IPS-18a (cell line): ENCODE measurements around the gene PLXNA2.

ENCODE experiments used
- H3K27ac ChIP-seq: one replicate; pipeline ENCODE4 v1.5.1; 2013; ENCODE audit warnings: low read length
- H3K27me3 ChIP-seq: one replicate; pipeline ENCODE4 v1.6.1; 2013; ENCODE audit warnings: mild to moderate bottlenecking, low read length; ENCODE audit not compliant: control insufficient read depth, insufficient read depth
- H3K36me3 ChIP-seq: one replicate; pipeline ENCODE4 v1.6.1; 2013; ENCODE audit warnings: low read depth, low read length; ENCODE audit not compliant: control insufficient read depth
- H3K4me1 ChIP-seq: one replicate; pipeline ENCODE4 v1.6.1; 2013; ENCODE audit warnings: low read depth, low read length; ENCODE audit not compliant: control insufficient read depth
- H3K4me3 ChIP-seq: one replicate; pipeline ENCODE4 v1.5.1; 2013; ENCODE audit warnings: low read length
- H3K9ac ChIP-seq: one replicate; pipeline ENCODE4 v1.6.1; 2013; ENCODE audit warnings: mild to moderate bottlenecking, low read length, moderate library complexity
- H3K9me3 ChIP-seq: one replicate; pipeline ENCODE4 v1.6.1; 2013; ENCODE audit warnings: low read depth, low read length; ENCODE audit not compliant: control insufficient read depth

The PLXNA2 gene

DNA sequence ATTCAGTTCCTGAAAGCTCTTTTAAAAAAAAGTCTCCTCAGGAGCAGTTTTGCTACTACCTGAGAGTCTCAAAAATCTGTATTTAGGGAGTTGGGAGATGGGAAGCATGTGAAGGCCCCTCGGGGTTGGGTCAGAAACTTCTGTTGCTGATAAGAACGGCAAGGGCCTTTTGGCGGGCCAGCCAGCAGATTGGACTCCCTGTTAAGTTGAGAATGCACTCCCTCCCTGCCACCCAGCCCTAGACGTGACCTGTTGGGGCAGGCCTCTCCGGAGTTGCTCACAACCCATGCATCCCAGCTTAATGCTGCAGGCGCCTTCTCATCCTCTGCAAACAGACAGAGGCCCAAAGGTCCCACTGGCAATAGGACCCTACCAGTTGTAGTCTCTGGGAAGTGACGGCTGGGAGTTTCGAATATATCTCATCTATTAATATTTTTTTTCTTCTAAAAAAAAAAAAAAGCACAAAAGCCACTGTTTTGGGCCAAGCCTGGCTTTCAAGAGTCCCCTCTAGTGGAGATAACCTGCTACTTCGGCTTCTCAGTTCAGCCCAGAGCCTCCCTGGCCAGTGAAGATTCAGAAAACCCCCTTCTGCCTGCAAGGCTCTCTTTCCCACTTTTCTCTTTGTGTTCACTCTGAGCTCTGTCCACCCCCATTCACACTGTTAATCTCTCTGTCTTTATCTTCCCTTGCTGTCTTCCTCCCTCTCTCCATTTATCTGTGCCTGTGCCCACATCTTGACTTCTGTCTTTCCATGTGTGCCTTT lies 5.3 kb downstream of the PLXNA2 start:
- Histone ChIP-seq H3K27ac (no peak overlapping the region), H3K27me3 (peaks cover 53% of the 10 kb centered on the region), H3K9ac (no peak overlapping the region), H3K4me1 (peaks cover 30% of the 10 kb centered on the region), H3K4me3 (no peak overlapping the region), H3K9me3 (no peaks in the 10 kb centered on the region), H3K36me3 (no peaks in the 10 kb centered on the region)

DNA sequence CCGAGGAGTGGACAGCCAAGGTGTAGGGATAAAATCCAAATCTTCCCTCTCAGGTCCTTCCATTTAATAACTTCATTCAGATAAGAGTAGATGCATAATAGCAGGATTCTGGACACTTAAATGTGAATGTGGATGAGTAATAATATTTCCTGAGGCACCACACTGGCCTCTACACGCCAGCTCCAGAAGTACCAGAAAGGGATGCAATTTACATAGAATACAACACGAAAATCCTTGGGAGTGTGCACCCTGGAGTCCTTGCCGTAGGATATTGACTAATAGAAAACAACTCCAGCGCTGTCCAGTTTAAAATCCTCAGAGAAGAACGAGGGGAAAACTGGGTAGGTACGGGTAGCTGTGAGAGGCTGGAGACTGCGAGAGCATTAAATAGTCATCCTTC lies 6.9 kb downstream of the PLXNA2 start:
- Histone ChIP-seq H3K9me3 (no peaks in the 10 kb centered on the region), H3K27ac (no peak overlapping the region), H3K9ac (no peak overlapping the region), H3K4me3 (no peak overlapping the region), H3K27me3 (peaks cover 44% of the 10 kb centered on the region), H3K4me1 (peaks cover 46% of the 10 kb centered on the region), H3K36me3 (no peaks in the 10 kb centered on the region)

DNA sequence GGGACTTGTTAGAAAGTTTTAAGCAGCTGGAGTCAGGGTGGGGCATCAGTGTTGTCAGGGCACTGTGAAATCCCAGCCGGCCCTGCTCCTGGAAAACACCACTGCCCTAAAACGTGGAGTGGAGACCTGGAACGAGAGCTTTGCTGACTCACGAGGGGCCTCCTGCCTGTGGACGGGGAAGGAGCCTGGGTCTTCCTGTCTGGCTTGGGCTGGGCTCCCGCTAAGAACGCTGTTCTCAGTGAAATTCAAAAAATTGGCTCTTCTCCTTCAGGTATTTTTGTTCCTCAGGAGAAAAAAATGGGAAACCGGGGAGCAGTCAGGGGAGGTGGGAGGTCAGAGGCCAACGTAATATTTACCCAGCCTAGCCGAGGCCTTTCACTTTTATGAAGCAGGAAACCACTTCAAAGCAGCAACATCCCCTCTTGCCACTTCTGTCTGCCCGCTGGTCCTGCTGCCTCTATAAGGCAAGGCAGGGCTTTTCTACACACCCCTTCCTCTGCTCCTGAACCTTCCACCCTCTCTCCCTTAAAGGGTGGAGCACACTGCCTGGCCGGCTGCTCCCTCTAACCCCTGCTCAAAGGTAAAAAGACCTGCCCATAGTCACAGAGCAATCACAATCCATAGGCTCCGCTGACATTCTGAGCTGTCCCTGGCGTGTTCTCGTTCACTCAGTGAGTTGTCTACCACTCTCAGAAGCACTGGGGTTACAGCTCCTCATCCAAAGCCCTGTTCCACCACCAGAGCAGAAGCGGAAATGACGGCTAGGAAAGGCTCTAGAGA lies 8.0 kb downstream of the PLXNA2 start:
- H3K9ac ChIP-seq = no peak overlapping the region
- no peak overlapping the region for H3K27ac ChIP-seq
- H3K4me3 ChIP-seq = no peak overlapping the region
- peaks cover 33% of the 10 kb centered on the region for H3K27me3 ChIP-seq
- no peaks in the 10 kb centered on the region for H3K36me3 ChIP-seq
- no peaks in the 10 kb centered on the region for H3K9me3 ChIP-seq
- peaks cover 54% of the 10 kb centered on the region for H3K4me1 ChIP-seq

DNA sequence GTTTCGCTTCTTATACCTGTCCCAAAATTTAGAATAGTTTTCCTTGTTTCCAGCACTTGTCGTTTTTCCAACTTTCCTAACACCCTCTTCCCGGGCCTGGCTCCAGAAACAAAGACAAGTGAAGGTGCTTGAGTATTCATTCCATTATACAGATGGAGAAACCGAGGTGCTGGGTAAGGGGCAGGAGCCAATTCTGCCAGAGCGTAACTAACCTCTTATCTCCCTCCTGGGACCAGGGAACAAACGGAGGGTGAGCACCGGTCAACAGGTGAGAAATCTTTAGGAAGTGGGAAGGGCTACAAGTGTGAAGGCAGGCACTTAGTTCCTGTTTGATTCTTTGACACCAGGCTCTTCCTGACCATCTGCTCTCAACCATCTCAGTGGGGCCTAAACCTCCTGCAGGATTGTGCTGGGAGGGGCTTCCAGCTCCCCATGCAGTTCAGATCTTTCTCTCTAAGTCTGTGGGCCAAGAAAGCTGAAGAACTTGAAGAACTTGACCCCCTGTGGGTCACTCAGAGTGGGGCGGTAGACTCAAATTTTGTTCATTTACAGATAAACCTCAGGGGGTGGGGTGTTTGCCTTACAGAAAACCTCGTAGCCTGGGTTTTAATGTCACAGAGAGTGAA lies 8.7 kb downstream of the PLXNA2 start:
- H3K9ac ChIP-seq = no peak overlapping the region
- no peaks in the 10 kb centered on the region for H3K9me3 ChIP-seq
- H3K4me1 ChIP-seq = peaks cover 54% of the 10 kb centered on the region
- no peak overlapping the region for H3K4me3 ChIP-seq
- no peak overlapping the region for H3K27ac ChIP-seq
- H3K36me3 ChIP-seq = no peaks in the 10 kb centered on the region
- H3K27me3 ChIP-seq = peaks cover 26% of the 10 kb centered on the region

DNA sequence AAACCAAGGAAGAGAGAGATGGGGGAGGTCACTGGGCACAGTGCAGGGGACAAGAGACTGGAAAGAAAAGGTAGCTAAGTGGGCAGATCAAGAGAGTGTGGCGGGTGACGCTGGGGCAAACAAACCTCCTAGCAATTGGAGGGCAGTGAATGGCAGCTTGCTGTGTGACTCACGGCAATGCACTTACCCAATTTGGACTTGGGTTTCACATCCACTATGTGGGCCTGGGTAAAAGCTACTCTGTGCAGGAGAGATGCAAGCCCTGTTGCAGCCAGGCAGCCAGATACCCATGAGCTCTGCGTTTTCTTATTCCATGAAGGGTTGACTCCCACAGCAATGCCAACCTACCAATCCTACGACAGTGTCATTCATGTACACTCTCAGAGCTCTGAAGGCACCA lies 9.5 kb downstream of the PLXNA2 start:
- H3K9ac ChIP-seq = no peak overlapping the region
- H3K27me3 ChIP-seq = peaks cover 19% of the 10 kb centered on the region
- no peaks in the 10 kb centered on the region for H3K36me3 ChIP-seq
- no peak overlapping the region for H3K4me3 ChIP-seq
- H3K27ac ChIP-seq = no peak overlapping the region
- peaks cover 54% of the 10 kb centered on the region for H3K4me1 ChIP-seq
- no peaks in the 10 kb centered on the region for H3K9me3 ChIP-seq

DNA sequence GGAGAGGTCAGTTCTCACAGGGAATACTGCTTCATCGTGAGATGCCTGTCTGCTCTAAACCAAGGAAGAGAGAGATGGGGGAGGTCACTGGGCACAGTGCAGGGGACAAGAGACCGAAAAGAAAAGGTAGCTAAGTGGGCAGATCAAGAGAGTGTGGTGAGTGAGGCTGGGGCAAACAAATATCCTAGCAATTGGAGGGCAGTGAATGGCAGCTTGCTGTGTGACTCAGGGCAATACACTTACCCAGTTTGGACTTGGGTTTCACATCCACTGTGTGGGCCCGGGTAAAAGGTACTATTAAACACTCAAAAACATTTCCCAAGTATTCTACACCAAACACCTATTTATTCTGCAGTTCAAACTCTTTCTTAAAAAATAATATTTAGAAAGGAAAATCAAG lies 10.2 kb downstream of the PLXNA2 start:
- H3K9me3 ChIP-seq = no peaks in the 10 kb centered on the region
- peaks cover 48% of the 10 kb centered on the region for H3K4me1 ChIP-seq
- no peaks in the 10 kb centered on the region for H3K36me3 ChIP-seq
- no peak overlapping the region for H3K27ac ChIP-seq
- H3K4me3 ChIP-seq = no peak overlapping the region
- no peak overlapping the region for H3K9ac ChIP-seq
- peaks cover 13% of the 10 kb centered on the region for H3K27me3 ChIP-seq

DNA sequence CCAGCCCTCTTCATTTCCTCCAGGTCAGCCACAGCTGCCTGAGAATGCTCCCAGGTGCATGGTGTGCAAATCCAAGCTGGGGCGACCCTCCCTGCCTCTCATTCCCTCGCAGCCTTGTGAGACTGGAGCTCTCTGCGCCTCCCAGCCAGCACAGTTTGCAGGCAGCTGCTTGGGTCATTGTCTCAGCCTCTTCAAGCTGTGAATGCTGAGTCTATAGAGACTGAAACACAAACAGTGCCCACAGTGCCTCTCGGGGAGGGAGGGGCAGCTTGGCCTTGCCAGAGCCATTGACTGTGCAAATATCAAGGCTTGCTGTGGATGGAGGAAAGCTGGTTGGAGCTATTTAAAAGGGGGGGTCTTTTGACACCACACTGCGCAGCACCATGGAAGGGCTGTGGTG lies 10.6 kb downstream of the PLXNA2 start:
- no peaks in the 10 kb centered on the region for H3K9me3 ChIP-seq
- H3K9ac ChIP-seq = no peak overlapping the region
- peaks cover 13% of the 10 kb centered on the region for H3K27me3 ChIP-seq
- H3K4me1 ChIP-seq = peaks cover 45% of the 10 kb centered on the region
- no peak overlapping the region for H3K27ac ChIP-seq
- H3K36me3 ChIP-seq = no peaks in the 10 kb centered on the region
- no peak overlapping the region for H3K4me3 ChIP-seq

DNA sequence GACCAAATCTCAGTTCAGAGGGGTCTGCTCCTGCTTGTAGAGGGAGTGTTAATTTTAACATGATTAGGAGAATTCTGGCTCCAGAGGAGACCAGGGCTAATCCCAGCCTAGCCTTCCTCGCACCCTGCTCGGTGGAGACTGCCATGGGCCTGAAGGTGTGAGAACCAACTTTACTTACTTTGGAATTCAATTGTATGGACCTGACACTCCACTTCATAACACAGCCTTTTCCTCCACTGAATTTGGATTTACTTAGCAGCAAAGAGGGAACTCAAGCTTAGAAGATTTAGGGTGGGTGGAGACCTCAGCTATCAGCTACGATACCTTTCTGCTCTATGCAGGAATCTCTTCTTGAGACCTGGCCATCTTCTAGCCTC lies 11.5 kb downstream of the PLXNA2 start:
- peaks cover 12% of the 10 kb centered on the region for H3K27me3 ChIP-seq
- H3K4me1 ChIP-seq = peaks cover 42% of the 10 kb centered on the region
- H3K36me3 ChIP-seq = no peaks in the 10 kb centered on the region
- H3K9me3 ChIP-seq = no peaks in the 10 kb centered on the region
- H3K9ac ChIP-seq = no peak overlapping the region
- H3K4me3 ChIP-seq = no peak overlapping the region
- no peak overlapping the region for H3K27ac ChIP-seq

DNA sequence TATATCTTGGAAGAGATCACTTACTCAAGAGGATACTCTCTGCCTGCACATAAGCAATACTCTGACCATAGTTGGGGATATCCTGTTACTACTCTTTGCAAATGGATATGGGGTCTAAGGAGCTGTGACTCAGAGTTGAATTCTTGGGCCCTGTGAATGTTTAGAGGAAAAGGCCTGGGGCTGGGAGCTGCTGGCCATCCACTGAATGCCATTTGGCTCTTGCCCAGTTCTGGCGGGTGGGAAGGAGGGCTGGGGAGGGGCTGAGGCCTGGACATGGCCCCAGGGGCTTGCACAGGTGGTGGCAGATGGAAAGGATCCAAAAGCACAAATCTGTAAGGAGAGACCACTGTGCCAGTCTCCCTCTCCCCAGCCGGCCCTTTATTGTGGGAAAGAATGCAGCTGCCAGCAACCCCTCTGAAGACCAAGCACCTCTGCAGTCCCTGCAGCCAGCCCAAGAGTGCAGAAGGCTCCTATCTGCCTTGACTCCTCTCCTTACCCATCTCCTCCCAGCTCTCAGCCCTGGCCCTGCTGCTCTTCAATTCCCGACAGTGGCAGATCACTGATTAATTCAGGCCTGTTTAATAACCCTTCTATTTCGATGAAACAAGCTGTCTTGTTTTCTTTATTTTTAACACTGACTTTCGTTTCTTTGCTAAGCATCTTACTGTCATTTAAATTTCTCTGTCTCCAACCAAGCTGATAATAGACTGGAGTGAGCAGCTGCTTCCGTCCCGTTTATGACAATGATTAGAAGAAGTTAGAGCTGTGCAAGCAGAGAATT lies 12.1 kb downstream of the PLXNA2 start:
- Histone ChIP-seq H3K27ac (no peak overlapping the region), H3K27me3 (peaks cover 7% of the 10 kb centered on the region)

DNA sequence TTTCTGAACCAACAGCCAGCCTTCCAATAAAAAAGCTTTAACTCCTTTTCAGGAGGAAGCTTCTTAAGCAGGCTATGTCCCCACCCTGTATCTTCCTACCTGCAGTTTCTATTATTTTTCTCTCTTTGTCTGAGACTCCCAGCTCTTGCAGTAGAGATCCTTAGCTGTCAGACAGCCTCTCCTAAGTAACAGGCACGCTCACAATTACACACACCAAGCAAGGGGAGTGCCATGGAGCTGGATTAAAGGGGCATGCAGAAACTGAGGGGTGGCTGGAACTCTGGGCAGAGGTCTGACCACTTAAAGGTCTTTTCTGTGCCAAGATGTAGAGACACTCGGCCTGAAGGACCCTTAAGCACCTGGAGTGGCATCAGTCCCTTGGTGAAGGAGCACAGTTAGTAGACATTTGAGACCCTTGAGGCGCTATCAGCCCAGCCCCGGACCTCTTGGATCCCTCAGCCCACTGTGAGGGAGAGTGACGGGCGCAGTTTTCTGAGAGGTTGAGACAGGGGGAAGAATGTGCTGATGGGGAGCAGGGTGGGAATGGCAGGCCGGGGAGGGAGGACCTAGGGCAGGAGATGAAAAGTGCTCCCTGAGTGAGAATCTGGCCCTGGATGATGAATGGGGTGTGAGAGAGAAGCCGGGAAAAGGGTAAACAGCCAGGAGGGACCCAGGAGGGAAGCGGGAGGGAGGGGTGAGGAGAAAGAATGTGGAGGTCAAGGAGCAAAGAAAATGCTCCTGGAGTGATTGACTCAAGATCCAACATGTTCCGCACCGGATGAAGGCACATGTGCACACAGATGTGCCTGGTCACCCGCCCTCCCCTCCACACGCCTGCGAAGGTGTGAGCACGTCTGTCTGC lies 13.3 kb downstream of the PLXNA2 start:
- no peaks in the 10 kb centered on the region for H3K36me3 ChIP-seq
- peaks cover 44% of the 10 kb centered on the region for H3K4me1 ChIP-seq
- no peak overlapping the region for H3K9ac ChIP-seq
- H3K4me3 ChIP-seq = no peak overlapping the region
- H3K27me3 ChIP-seq = peaks cover 7% of the 10 kb centered on the region
- H3K27ac ChIP-seq = no peak overlapping the region
- no peaks in the 10 kb centered on the region for H3K9me3 ChIP-seq

More for the DNA sequence above, 12.1 kb downstream of the PLXNA2 start:
- Histone ChIP-seq H3K9me3 (no peaks in the 10 kb centered on the region), H3K36me3 (no peaks in the 10 kb centered on the region), H3K4me1 (peaks cover 42% of the 10 kb centered on the region), H3K4me3 (no peak overlapping the region), H3K9ac (no peak overlapping the region)
